CD8-positive, alpha-beta memory T cell (primary cell): Measurements from ENCODE around the gene HOXC13. TPM values are rescaled to one million over a fixed set of nuclear protein-coding genes. Genes with fewer than 3 reads are reported as not detected.

Experiments used
- CTCF ChIA-PET: fragments of 350-600 bp; sonication (Branson Sonifier 250); formaldehyde crosslinking; loops from one replicate; lab custom pipeline; 2021; ENCODE audit warnings: antibody characterized with exemption; lab: Charles Lee
- POLR2A ChIA-PET: fragments of 350-600 bp; sonication (Branson Sonifier 250); formaldehyde crosslinking; loops from one replicate; lab custom pipeline; 2021; ENCODE audit warnings: antibody characterized with exemption; lab: Charles Lee
- DNase-seq, 5 donors: peaks; one replicate each; pipeline versions ENCODE4 v3.0.0 to v3.0.0-alpha.2; 2020 to 2022; ENCODE audit warnings: mixed read lengths in 1 of 5
- H3K27ac ChIP-seq: one replicate; pipeline ENCODE4 v1.7.0; 2013; ENCODE audit warnings: low read depth, mild to moderate bottlenecking, low read length, moderate library complexity
- H3K27me3 ChIP-seq: 2 replicates; pipeline ENCODE4 v1.7.0; 2013; ENCODE audit warnings: low read length, mild to moderate bottlenecking; ENCODE audit not compliant: insufficient read depth, poor library complexity, severe bottlenecking
- H3K36me3 ChIP-seq: 2 replicates; pipeline ENCODE4 v1.7.0; 2013; ENCODE audit warnings: mild to moderate bottlenecking, low read length, moderate library complexity; ENCODE audit not compliant: insufficient read depth
- H3K4me1 ChIP-seq: 2 replicates; pipeline ENCODE4 v1.7.0; 2013; ENCODE audit warnings: mild to moderate bottlenecking, low read length, moderate library complexity; ENCODE audit not compliant: insufficient read depth
- H3K4me3 ChIP-seq: 2 replicates; pipeline ENCODE4 v1.7.0; 2013; ENCODE audit warnings: mild to moderate bottlenecking, low read length
- H3K9me3 ChIP-seq: 2 replicates; pipeline ENCODE4 v1.7.0; 2013; ENCODE audit warnings: mild to moderate bottlenecking, low read length
- H3K27ac Mint-ChIP-seq, 8 donors: one replicate each; pipeline ENCODE4 v1.8.0; 2020 to 2021; ENCODE audit warnings: mixed read lengths in 8 of 8, mild to moderate bottlenecking in 6 of 8, inconsistent platforms in 3 of 8, moderate library complexity in 3 of 8
- H3K27me3 Mint-ChIP-seq, 2 donors: one replicate each; pipeline ENCODE4 v1.8.0; 2020 to 2021; ENCODE audit warnings: mixed read lengths in 2 of 2, mild to moderate bottlenecking in 1 of 2, moderate library complexity in 1 of 2
- H3K36me3 Mint-ChIP-seq, 3 donors: one replicate each; pipeline ENCODE4 v1.8.0; 2020 to 2021; ENCODE audit warnings: mixed read lengths in 3 of 3, inconsistent platforms in 1 of 3, mild to moderate bottlenecking in 1 of 3
- H3K4me1 Mint-ChIP-seq, 3 donors: one replicate each; pipeline ENCODE4 v1.8.0; 2020 to 2021; ENCODE audit warnings: mixed read lengths in 3 of 3, inconsistent platforms in 1 of 3, mild to moderate bottlenecking in 1 of 3
- H3K4me3 Mint-ChIP-seq, 7 donors: one replicate each; pipeline ENCODE4 v1.8.0; 2020 to 2021; ENCODE audit warnings: mixed read lengths in 7 of 7, mild to moderate bottlenecking in 6 of 7, moderate library complexity in 4 of 7, inconsistent platforms in 2 of 7
- H3K9me3 Mint-ChIP-seq, 5 donors: one replicate each; pipeline ENCODE4 v1.8.0; 2020 to 2022; ENCODE audit warnings: mixed read lengths in 5 of 5, mild to moderate bottlenecking in 3 of 5, moderate library complexity in 2 of 5, inconsistent platforms in 1 of 5
- polyA plus RNA-seq: library from polyadenylated mRNA; unstranded; fragments of 300-500 nt; fragmentation: Illumina TruSeq; gene quantifications from one replicate; pipeline ENCODE4 v1.2.3, GENCODE V29; 2021
- total RNA-seq, 2 experiments: library from RNA; stranded (reverse); gene quantifications; one replicate each; pipeline ENCODE4 v1.2.3, GENCODE V29; 2021

Gene HOXC13
- total and polyA plus RNA-seq, 3 experiments from 2014 or later = not detected

- Mint-ChIP-seq H3K36me3 (peaks cover 0 to 1% (median 0%) of the 10 kb centered on the region in 3 donors), H3K4me1 (peaks cover 41 to 52% (median 45%) of the 10 kb centered on the region in 3 donors), H3K27me3 (peaks cover 84 to 93% of the 10 kb centered on the region in 2 donors), H3K4me3 (peak overlapping the region in 1 of 7 donors; percentile 51), H3K27ac (peak overlapping the region in 1 of 8 donors; percentile 27), H3K9me3 (peaks cover 0 to 1% (median 0%) of the 10 kb centered on the region in 5 donors)
- H3K4me1 ChIP-seq = peaks cover 27% of the 10 kb centered on the region
- CTCF ChIA-PET = interaction anchor here (1.1 kb wide), 1 partner anchor 25 kb away, joined by 3 read pairs; no protein-coding TSS in a partner anchor
- H3K36me3 ChIP-seq = no peaks in the 10 kb centered on the region
- H3K27me3 ChIP-seq = peaks cover 92% of the 10 kb centered on the region
- POLR2A ChIA-PET = no interaction called here
- DNase-seq = no peak
- no peaks in the 10 kb centered on the region for H3K9me3 ChIP-seq
- no peak overlapping the region for H3K27ac ChIP-seq
- H3K4me3 ChIP-seq = no peak overlapping the region
Measured at GRCh38 chr12:53961025-53961761, 22.6 kb downstream of the HOXC13 start.

- no peak overlapping the region for H3K27ac Mint-ChIP-seq
- no peaks in the 10 kb centered on the region for H3K9me3 ChIP-seq
- H3K4me3 Mint-ChIP-seq = peak overlapping the region in 1 of 7 donors; percentile 24
- DNase-seq = no peak
- peaks cover 0 to 1% (median 0%) of the 10 kb centered on the region in 5 donors for H3K9me3 Mint-ChIP-seq
- POLR2A ChIA-PET = no interaction called here
- H3K4me3 ChIP-seq = no peak overlapping the region
- peaks cover 92% of the 10 kb centered on the region for H3K27me3 ChIP-seq
- H3K36me3 Mint-ChIP-seq = peaks cover 0 to 1% (median 0%) of the 10 kb centered on the region in 3 donors
- no peaks in the 10 kb centered on the region for H3K36me3 ChIP-seq
- H3K27ac ChIP-seq = no peak overlapping the region
- peaks cover 43 to 48% (median 43%) of the 10 kb centered on the region in 3 donors for H3K4me1 Mint-ChIP-seq
- H3K27me3 Mint-ChIP-seq = peaks cover 83 to 93% of the 10 kb centered on the region in 2 donors
- CTCF ChIA-PET = no interaction called here
- H3K4me1 ChIP-seq = peaks cover 24% of the 10 kb centered on the region
Measured at GRCh38 chr12:53963005-53963404, 24.4 kb downstream of the HOXC13 start.

GRCh38 chr12:53963434-53964314, 25.0 kb downstream of the HOXC13 start:
- H3K9me3 Mint-ChIP-seq = peaks cover 0 to 1% (median 0%) of the 10 kb centered on the region in 5 donors
- H3K4me1 ChIP-seq = peaks cover 24% of the 10 kb centered on the region
- peaks cover 0 to 1% (median 0%) of the 10 kb centered on the region in 3 donors for H3K36me3 Mint-ChIP-seq
- ChIA-PET CTCF (no interaction called here), POLR2A (no interaction called here)
- H3K27me3 ChIP-seq = peaks cover 91% of the 10 kb centered on the region
- peaks cover 40 to 53% (median 43%) of the 10 kb centered on the region in 3 donors for H3K4me1 Mint-ChIP-seq
- no peak for DNase-seq
- peak overlapping the region in 6 of 7 donors; percentile 5 to 41 (median 12) for H3K4me3 Mint-ChIP-seq
- H3K9me3 ChIP-seq = no peaks in the 10 kb centered on the region
- H3K4me3 ChIP-seq = no peak overlapping the region
- H3K27ac ChIP-seq = no peak overlapping the region
- H3K27ac Mint-ChIP-seq = peak overlapping the region in 1 of 8 donors; percentile 27
- peaks cover 83 to 93% of the 10 kb centered on the region in 2 donors for H3K27me3 Mint-ChIP-seq
- H3K36me3 ChIP-seq = no peaks in the 10 kb centered on the region

- no peak for DNase-seq
- Histone ChIP-seq H3K4me3 (peak overlapping the region; percentile 4), H3K27me3 (peaks cover 93% of the 10 kb centered on the region), H3K36me3 (no peaks in the 10 kb centered on the region), H3K4me1 (peaks cover 24% of the 10 kb centered on the region), H3K9me3 (no peaks in the 10 kb centered on the region), H3K27ac (no peak overlapping the region)
- H3K4me1 Mint-ChIP-seq = peaks cover 40 to 53% (median 43%) of the 10 kb centered on the region in 3 donors
- CTCF ChIA-PET = interaction anchor here (1.0 kb wide), 1 partner anchor 237 kb away, joined by 3 read pairs; no protein-coding TSS in a partner anchor
- H3K27me3 Mint-ChIP-seq = peaks cover 82 to 93% of the 10 kb centered on the region in 2 donors
- POLR2A ChIA-PET = no interaction called here
- H3K9me3 Mint-ChIP-seq = peaks cover 0 to 1% (median 0%) of the 10 kb centered on the region in 5 donors
- peak overlapping the region in 5 of 7 donors; percentile 5 to 57 (median 38) for H3K4me3 Mint-ChIP-seq
- peaks cover 0 to 1% (median 0%) of the 10 kb centered on the region in 3 donors for H3K36me3 Mint-ChIP-seq
- peak overlapping the region in 1 of 8 donors; percentile 27 for H3K27ac Mint-ChIP-seq
Measured at GRCh38 chr12:53964315-53964713, 25.7 kb downstream of the HOXC13 start.

- Histone ChIP-seq H3K4me3 (no peak overlapping the region), H3K36me3 (no peaks in the 10 kb centered on the region), H3K4me1 (peaks cover 24% of the 10 kb centered on the region), H3K27me3 (peaks cover 92% of the 10 kb centered on the region), H3K9me3 (no peaks in the 10 kb centered on the region), H3K27ac (no peak overlapping the region)
- Mint-ChIP-seq H3K36me3 (peaks cover 0 to 1% (median 0%) of the 10 kb centered on the region in 3 donors), H3K9me3 (peaks cover 0 to 1% (median 0%) of the 10 kb centered on the region in 5 donors), H3K4me3 (peak overlapping the region in 6 of 7 donors; percentile 34 to 75 (median 60)), H3K27me3 (peaks cover 83 to 93% of the 10 kb centered on the region in 2 donors), H3K4me1 (peaks cover 33 to 49% (median 35%) of the 10 kb centered on the region in 3 donors), H3K27ac (peak overlapping the region in 2 of 8 donors; percentile 15 to 19)
- POLR2A ChIA-PET = no interaction called here
- CTCF ChIA-PET = interaction anchor here (1.0 kb wide), 1 partner anchor 235 kb away, joined by 3 read pairs; no protein-coding TSS in a partner anchor
- no peak for DNase-seq
Measured at GRCh38 chr12:53965281-53966084, 26.9 kb downstream of the HOXC13 start.

GRCh38 chr12:53966085-53966384, 27.4 kb downstream of the HOXC13 start:
- Histone ChIP-seq H3K27me3 (peaks cover 95% of the 10 kb centered on the region), H3K4me3 (no peak overlapping the region), H3K27ac (no peak overlapping the region), H3K4me1 (peaks cover 24% of the 10 kb centered on the region), H3K36me3 (no peaks in the 10 kb centered on the region), H3K9me3 (no peaks in the 10 kb centered on the region)
- H3K9me3 Mint-ChIP-seq = peaks cover 0 to 1% (median 0%) of the 10 kb centered on the region in 5 donors
- DNase-seq = no peak
- peaks cover 87 to 97% of the 10 kb centered on the region in 2 donors for H3K27me3 Mint-ChIP-seq
- H3K4me1 Mint-ChIP-seq = peaks cover 32 to 48% (median 33%) of the 10 kb centered on the region in 3 donors
- peak overlapping the region in 1 of 8 donors; percentile 37 for H3K27ac Mint-ChIP-seq
- H3K36me3 Mint-ChIP-seq = peaks cover 0 to 1% (median 0%) of the 10 kb centered on the region in 3 donors
- CTCF ChIA-PET = no interaction called here
- POLR2A ChIA-PET = no interaction called here
- peak overlapping the region in 6 of 7 donors; percentile 14 to 77 (median 60) for H3K4me3 Mint-ChIP-seq

- H3K27ac Mint-ChIP-seq = peak overlapping the region in 2 of 8 donors; percentile 20 to 37
- Histone ChIP-seq H3K4me1 (peaks cover 24% of the 10 kb centered on the region), H3K9me3 (no peaks in the 10 kb centered on the region), H3K27ac (no peak overlapping the region), H3K27me3 (peaks cover 98% of the 10 kb centered on the region), H3K36me3 (no peaks in the 10 kb centered on the region), H3K4me3 (no peak overlapping the region)
- POLR2A ChIA-PET = no interaction called here
- CTCF ChIA-PET = no interaction called here
- peaks cover 0 to 3% (median 0%) of the 10 kb centered on the region in 5 donors for H3K9me3 Mint-ChIP-seq
- H3K4me3 Mint-ChIP-seq = peak overlapping the region in 6 of 7 donors; percentile 14 to 77 (median 62)
- H3K36me3 Mint-ChIP-seq = peaks cover 0 to 1% (median 0%) of the 10 kb centered on the region in 3 donors
- peaks cover 32 to 48% (median 33%) of the 10 kb centered on the region in 3 donors for H3K4me1 Mint-ChIP-seq
- peaks cover 92 to 100% of the 10 kb centered on the region in 2 donors for H3K27me3 Mint-ChIP-seq
- no peak for DNase-seq
Measured at GRCh38 chr12:53966385-53967133, 27.9 kb downstream of the HOXC13 start.
